ENCODE results near the gene KRAS. TPM values are rescaled to one million over a fixed set of nuclear protein-coding genes. Genes with fewer than 3 reads are reported as not detected.

KRAS gene
- total RNA-seq, 1 experiment from 2014 or later = 47.5 TPM

- Histone ChIP-seq H3K23me2 (ENCODE audit: insufficient read length, low read depth, low read length, poor library complexity, severe bottlenecking) (no peaks in the 10 kb centered on the region), H3K14ac (ENCODE audit: insufficient read depth, low read length) (no peak overlapping the region), H3K9me3 (ENCODE audit: control insufficient read depth, low read depth, low read length) (no peaks in the 10 kb centered on the region), H3T11ph (ENCODE audit: low read length) (no peak overlapping the region), H3K56ac (ENCODE audit: insufficient read length, low read depth, low read length) (no peak overlapping the region), H3K79me1 (ENCODE audit: insufficient read depth, low read depth, low read length, poor library complexity, severe bottlenecking) (no peaks in the 10 kb centered on the region), H2BK12ac (ENCODE audit: insufficient read length, low read depth, low read length) (no peak overlapping the region), H2BK20ac (ENCODE audit: low read depth, low read length, poor library complexity, severe bottlenecking) (no peak overlapping the region), H4K8ac (replicated peaks; ENCODE audit: insufficient read length, low read depth, low read length) (no peak overlapping the region), H3K79me2 (ENCODE audit: insufficient read depth, low read length) (no peaks in the 10 kb centered on the region), H3K27me3 (ENCODE audit: insufficient read depth, low read length) (no peaks in the 10 kb centered on the region), H3K23ac (ENCODE audit: insufficient read length, low read depth, low read length) (no peak overlapping the region), H4K20me1 (ENCODE audit: control insufficient read depth, insufficient read depth, insufficient read length) (no peaks in the 10 kb centered on the region), H2AK5ac (ENCODE audit: insufficient read length, low read length) (no peak overlapping the region), H2BK5ac (ENCODE audit: insufficient read length, low read length) (no peak overlapping the region), H3K9ac (ENCODE audit: extremely low read depth, insufficient read length, low read length) (no peak overlapping the region), H3K4me2 (ENCODE audit: insufficient read depth, insufficient read length, low read length) (no peak overlapping the region), H4K91ac (ENCODE audit: insufficient read length, low read depth, low read length) (no peak overlapping the region), H3K27ac (ENCODE audit: insufficient read length, low read depth, low read length) (no peak overlapping the region), H3K18ac (ENCODE audit: insufficient read length, low read depth, low read length) (no peak overlapping the region), H4K5ac (ENCODE audit: insufficient read length, low read depth, low read length) (no peak overlapping the region), H2AFZ (ENCODE audit: low read length) (no peak overlapping the region), H3K4ac (ENCODE audit: low read depth, low read length) (no peak overlapping the region), H3K4me1 (ENCODE audit: insufficient read depth, low read length) (no peaks in the 10 kb centered on the region), H2BK120ac (ENCODE audit: low read depth, low read length, poor library complexity, severe bottlenecking) (no peak overlapping the region), H2BK15ac (ENCODE audit: low read depth, low read length) (no peak overlapping the region)
- TF ChIP-seq CTCF (conservative IDR thresholded peaks at IDR 0.05) = no peak
- no peaks in the 10 kb centered on the region for H3K9me3 Mint-ChIP-seq
- H3K4me3 Mint-ChIP-seq = no peak overlapping the region
- WGBS (ENCODE audit: extremely low coverage, insufficient read length, low lambda C conversion rate) = no CpG with 5 or more reads among the region's 4 CpGs
- no peaks in the 10 kb centered on the region for H3K4me1 Mint-ChIP-seq
- no peaks in the 10 kb centered on the region for H3K27me3 Mint-ChIP-seq (ENCODE audit: low read depth)
- DNase-seq = no peak
- no peak overlapping the region for H3K27ac Mint-ChIP-seq
- no peaks in the 10 kb centered on the region for H3K36me3 Mint-ChIP-seq (ENCODE audit: insufficient read depth in 1 of 3, low read depth in 3 of 3)
These were observed 20.9 kb upstream of the KRAS start for GRCh38 chr12:25271486-25272098.
